GM12892 (cell line): ENCODE measurements around the gene CDKAL1.

Source experiments
- POLR2AphosphoS5 ChIP-seq: IDR thresholded peaks from 2 replicates; pipeline ENCODE4 v1.6.1; 2011; ENCODE audit warnings: low read depth, low read length, control low read depth
- TAF1 ChIP-seq: IDR thresholded peaks from 2 replicates; pipeline ENCODE4 v1.6.1; 2011; ENCODE audit warnings: low read depth, mild to moderate bottlenecking, control low read depth, low read length, borderline replicate concordance

DNA sequence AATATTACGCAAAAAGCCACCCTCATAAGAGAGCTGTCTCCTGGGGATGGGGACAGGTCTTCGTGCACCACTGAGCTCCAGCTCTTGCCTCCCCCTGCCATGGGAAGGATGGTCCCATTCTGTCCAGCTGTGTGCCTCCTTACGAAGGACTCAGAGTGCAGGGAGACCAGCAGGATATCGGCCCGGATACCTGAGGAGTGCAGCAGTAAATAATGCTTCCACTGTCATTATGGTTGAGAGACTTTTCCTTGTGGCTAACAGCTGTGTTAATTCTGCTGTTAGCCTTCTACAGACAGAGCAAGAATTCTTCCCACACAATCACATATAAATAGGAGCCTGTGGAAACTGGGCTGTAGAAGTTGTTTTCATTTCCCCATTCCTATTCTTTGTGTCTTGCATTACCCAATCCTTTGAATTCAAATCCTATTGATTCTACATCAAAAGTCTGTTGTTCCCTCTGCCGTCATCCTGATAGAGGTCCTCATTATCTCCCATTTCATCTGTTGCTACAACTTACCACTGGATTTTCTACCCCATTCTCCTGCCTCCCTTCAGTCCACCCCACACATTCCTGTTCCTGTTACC lies 694.7 kb downstream of the CDKAL1 start:
- TF ChIP-seq TAF1: no peak
- TF ChIP-seq POLR2AphosphoS5: no peak
